ENCODE measurements around the gene FAM149A. TPM values are rescaled to one million over a fixed set of nuclear protein-coding genes. Genes with fewer than 3 reads are reported as not detected.

Gene FAM149A
- total RNA-seq, 1 experiment from 2014 or later = 14.6 TPM

DNA sequence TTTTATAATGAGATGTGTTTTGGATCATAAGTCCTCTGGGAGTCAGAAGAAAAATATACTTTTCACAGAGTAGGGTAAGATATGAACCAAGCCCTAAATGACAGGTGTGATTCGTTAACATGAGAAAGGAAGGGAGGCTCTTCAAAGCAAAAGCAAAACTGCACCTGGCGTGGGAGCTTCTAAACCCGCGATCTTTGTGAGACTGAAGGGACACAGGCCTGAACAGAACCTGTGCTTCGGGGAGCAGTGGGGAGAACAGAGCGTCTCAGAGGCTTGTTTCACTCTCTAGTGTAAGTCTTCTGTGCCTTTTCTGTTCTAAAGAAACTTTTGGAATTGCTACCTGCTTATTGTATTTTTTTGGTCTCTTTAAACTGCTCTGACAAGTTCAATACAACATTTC is 56.6 kb downstream of the FAM149A start:
- no peak for ATAC-seq
- H3K36me3 Mint-ChIP-seq = peaks cover 6% of the 10 kb centered on the region; the same call in 1 of the 2 replicates
- H3K27ac Mint-ChIP-seq = peak overlapping the region; percentile 87
- H3K9me3 Mint-ChIP-seq = no peaks in the 10 kb centered on the region
- ChIA-PET CTCF (no interaction called here), POLR2A (interaction anchor here (1.9 kb wide), 1 partner anchor 17 kb away, joined by 4 read pairs; no protein-coding TSS in a partner anchor)
- H3K27me3 Mint-ChIP-seq (ENCODE audit: low read depth) = no peaks in the 10 kb centered on the region
- H3K4me3 Mint-ChIP-seq = no peak overlapping the region
- peaks cover 17% of the 10 kb centered on the region for H3K4me1 Mint-ChIP-seq
- no peak for DNase-seq (ENCODE audit: low spot score)
- no peak for TF ChIP-seq FOXJ3 (CRISPR knock-in tag; IDR thresholded peaks at IDR 0.05; ENCODE audit: borderline replicate concordance)
- no peak for TF ChIP-seq ZNF416 (CRISPR knock-in tag; IDR thresholded peaks at IDR 0.05)
- no peak for TF ChIP-seq GRHL2 (CRISPR knock-in tag; IDR thresholded peaks at IDR 0.05; ENCODE audit: insufficient replicate concordance, severe bottlenecking)
- TF ChIP-seq, protein P1, sequence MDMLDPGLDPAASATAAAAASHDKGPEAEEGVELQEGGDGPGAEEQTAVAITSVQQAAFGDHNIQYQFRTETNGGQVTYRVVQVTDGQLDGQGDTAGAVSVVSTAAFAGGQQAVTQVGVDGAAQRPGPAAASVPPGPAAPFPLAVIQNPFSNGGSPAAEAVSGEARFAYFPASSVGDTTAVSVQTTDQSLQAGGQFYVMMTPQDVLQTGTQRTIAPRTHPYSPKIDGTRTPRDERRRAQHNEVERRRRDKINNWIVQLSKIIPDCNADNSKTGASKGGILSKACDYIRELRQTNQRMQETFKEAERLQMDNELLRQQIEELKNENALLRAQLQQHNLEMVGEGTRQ (CRISPR knock-in tag; IDR thresholded peaks at IDR 0.05) = no peak
- no peak for TF ChIP-seq ZNF263 (CRISPR knock-in tag; IDR thresholded peaks at IDR 0.05; ENCODE audit: low read depth)
- TF ChIP-seq ZNF219 (CRISPR knock-in tag; IDR thresholded peaks at IDR 0.05; ENCODE audit: borderline replicate concordance) = no peak
- TF ChIP-seq, protein P2, sequence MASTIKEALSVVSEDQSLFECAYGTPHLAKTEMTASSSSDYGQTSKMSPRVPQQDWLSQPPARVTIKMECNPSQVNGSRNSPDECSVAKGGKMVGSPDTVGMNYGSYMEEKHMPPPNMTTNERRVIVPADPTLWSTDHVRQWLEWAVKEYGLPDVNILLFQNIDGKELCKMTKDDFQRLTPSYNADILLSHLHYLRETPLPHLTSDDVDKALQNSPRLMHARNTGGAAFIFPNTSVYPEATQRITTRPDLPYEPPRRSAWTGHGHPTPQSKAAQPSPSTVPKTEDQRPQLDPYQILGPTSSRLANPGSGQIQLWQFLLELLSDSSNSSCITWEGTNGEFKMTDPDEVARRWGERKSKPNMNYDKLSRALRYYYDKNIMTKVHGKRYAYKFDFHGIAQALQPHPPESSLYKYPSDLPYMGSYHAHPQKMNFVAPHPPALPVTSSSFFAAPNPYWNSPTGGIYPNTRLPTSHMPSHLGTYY (CRISPR knock-in tag; IDR thresholded peaks at IDR 0.05) = no peak
- no peak for TF ChIP-seq NR3C1 (CRISPR knock-in tag; conservative IDR thresholded peaks at IDR 0.05; ENCODE audit: low read depth)
- TF ChIP-seq, protein P3, sequence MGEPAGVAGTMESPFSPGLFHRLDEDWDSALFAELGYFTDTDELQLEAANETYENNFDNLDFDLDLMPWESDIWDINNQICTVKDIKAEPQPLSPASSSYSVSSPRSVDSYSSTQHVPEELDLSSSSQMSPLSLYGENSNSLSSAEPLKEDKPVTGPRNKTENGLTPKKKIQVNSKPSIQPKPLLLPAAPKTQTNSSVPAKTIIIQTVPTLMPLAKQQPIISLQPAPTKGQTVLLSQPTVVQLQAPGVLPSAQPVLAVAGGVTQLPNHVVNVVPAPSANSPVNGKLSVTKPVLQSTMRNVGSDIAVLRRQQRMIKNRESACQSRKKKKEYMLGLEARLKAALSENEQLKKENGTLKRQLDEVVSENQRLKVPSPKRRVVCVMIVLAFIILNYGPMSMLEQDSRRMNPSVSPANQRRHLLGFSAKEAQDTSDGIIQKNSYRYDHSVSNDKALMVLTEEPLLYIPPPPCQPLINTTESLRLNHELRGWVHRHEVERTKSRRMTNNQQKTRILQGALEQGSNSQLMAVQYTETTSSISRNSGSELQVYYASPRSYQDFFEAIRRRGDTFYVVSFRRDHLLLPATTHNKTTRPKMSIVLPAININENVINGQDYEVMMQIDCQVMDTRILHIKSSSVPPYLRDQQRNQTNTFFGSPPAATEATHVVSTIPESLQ (CRISPR knock-in tag; IDR thresholded peaks at IDR 0.05) = no peak
- TF ChIP-seq, protein P4, sequence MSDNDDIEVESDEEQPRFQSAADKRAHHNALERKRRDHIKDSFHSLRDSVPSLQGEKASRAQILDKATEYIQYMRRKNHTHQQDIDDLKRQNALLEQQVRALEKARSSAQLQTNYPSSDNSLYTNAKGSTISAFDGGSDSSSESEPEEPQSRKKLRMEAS (CRISPR knock-in tag; IDR thresholded peaks at IDR 0.05) = no peak
- no peak for TF ChIP-seq CBFB (CRISPR knock-in tag; IDR thresholded peaks at IDR 0.05; ENCODE audit: low read depth)
- no peak for TF ChIP-seq SOX15 (CRISPR knock-in tag; IDR thresholded peaks at IDR 0.05)

DNA sequence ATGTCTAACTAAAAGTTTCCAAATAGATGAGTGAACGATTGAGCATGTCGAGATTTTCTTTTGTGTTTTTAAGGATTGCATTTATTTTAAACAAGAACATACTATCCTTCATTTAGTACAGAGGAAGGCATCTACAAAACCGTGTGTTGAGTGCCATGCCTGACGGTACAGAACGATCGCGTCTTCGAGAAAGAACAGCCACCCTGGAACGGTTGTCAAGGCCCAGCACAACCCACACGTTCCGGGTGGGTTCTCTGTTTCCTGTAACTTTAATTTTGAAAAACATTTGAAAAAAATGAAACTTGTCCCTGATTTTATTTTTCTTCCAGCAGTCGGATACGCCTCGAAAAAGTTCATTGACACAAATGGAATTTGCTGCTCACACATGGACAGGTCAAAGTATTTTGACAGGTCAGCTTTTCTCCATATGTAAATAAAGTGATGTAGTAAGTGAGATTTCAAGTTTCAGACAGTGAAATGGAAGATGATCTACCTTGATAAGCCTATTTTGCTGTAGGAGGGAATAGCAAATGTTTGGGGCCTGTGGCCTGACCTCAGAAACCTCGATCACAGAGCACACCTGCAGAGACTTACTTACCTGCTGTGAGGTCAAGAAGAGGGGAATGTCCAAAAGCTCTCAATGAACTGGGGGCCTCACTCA is 62.5 kb downstream of the FAM149A start:
- POLR2A ChIA-PET = no interaction called here
- Mint-ChIP-seq H3K4me3 (no peak overlapping the region), H3K27ac (peak overlapping the region; percentile 39; the same call in 1 of the 2 replicates), H3K4me1 (peaks cover 27% of the 10 kb centered on the region), H3K36me3 (no peaks in the 10 kb centered on the region), H3K27me3 (ENCODE audit: low read depth) (no peaks in the 10 kb centered on the region), H3K9me3 (no peaks in the 10 kb centered on the region)
- no peak for DNase-seq (ENCODE audit: low spot score)
- ATAC-seq = no peak
- CTCF ChIA-PET = interaction anchor here (1.5 kb wide), 1 partner anchor 35 kb away, joined by 3 read pairs; no protein-coding TSS in a partner anchor
- TF ChIP-seq ZNF138 (CRISPR knock-in tag; conservative IDR thresholded peaks at IDR 0.05) (no peak), CREM (CRISPR knock-in tag; IDR thresholded peaks at IDR 0.05) (no peak), EMX1 (CRISPR knock-in tag; IDR thresholded peaks at IDR 0.05) (no peak), ZNF219 (CRISPR knock-in tag; IDR thresholded peaks at IDR 0.05; ENCODE audit: borderline replicate concordance) (no peak), NFATC4 (CRISPR knock-in tag; IDR thresholded peaks at IDR 0.05) (no peak), ZNF416 (CRISPR knock-in tag; IDR thresholded peaks at IDR 0.05) (no peak), ZNF121 (CRISPR knock-in tag; IDR thresholded peaks at IDR 0.05) (no peak)
- TF ChIP-seq, protein P5, sequence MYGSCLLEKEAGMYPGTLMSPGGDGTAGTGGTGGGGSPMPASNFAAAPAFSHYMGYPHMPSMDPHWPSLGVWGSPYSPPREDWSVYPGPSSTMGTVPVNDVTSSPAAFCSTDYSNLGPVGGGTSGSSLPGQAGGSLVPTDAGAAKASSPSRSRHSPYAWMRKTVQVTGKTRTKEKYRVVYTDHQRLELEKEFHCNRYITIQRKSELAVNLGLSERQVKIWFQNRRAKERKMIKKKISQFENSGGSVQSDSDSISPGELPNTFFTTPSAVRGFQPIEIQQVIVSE (CRISPR knock-in tag; IDR thresholded peaks at IDR 0.05; ENCODE audit: borderline replicate concordance) = no peak
- TF ChIP-seq, protein P6, sequence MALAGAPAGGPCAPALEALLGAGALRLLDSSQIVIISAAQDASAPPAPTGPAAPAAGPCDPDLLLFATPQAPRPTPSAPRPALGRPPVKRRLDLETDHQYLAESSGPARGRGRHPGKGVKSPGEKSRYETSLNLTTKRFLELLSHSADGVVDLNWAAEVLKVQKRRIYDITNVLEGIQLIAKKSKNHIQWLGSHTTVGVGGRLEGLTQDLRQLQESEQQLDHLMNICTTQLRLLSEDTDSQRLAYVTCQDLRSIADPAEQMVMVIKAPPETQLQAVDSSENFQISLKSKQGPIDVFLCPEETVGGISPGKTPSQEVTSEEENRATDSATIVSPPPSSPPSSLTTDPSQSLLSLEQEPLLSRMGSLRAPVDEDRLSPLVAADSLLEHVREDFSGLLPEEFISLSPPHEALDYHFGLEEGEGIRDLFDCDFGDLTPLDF (CRISPR knock-in tag; IDR thresholded peaks at IDR 0.05) = no peak
- TF ChIP-seq, protein P7, sequence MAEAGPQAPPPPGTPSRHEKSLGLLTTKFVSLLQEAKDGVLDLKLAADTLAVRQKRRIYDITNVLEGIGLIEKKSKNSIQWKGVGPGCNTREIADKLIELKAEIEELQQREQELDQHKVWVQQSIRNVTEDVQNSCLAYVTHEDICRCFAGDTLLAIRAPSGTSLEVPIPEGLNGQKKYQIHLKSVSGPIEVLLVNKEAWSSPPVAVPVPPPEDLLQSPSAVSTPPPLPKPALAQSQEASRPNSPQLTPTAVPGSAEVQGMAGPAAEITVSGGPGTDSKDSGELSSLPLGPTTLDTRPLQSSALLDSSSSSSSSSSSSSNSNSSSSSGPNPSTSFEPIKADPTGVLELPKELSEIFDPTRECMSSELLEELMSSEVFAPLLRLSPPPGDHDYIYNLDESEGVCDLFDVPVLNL (CRISPR knock-in tag; IDR thresholded peaks at IDR 0.05; ENCODE audit: borderline replicate concordance, low read depth) = no peak
- TF ChIP-seq, protein P8, sequence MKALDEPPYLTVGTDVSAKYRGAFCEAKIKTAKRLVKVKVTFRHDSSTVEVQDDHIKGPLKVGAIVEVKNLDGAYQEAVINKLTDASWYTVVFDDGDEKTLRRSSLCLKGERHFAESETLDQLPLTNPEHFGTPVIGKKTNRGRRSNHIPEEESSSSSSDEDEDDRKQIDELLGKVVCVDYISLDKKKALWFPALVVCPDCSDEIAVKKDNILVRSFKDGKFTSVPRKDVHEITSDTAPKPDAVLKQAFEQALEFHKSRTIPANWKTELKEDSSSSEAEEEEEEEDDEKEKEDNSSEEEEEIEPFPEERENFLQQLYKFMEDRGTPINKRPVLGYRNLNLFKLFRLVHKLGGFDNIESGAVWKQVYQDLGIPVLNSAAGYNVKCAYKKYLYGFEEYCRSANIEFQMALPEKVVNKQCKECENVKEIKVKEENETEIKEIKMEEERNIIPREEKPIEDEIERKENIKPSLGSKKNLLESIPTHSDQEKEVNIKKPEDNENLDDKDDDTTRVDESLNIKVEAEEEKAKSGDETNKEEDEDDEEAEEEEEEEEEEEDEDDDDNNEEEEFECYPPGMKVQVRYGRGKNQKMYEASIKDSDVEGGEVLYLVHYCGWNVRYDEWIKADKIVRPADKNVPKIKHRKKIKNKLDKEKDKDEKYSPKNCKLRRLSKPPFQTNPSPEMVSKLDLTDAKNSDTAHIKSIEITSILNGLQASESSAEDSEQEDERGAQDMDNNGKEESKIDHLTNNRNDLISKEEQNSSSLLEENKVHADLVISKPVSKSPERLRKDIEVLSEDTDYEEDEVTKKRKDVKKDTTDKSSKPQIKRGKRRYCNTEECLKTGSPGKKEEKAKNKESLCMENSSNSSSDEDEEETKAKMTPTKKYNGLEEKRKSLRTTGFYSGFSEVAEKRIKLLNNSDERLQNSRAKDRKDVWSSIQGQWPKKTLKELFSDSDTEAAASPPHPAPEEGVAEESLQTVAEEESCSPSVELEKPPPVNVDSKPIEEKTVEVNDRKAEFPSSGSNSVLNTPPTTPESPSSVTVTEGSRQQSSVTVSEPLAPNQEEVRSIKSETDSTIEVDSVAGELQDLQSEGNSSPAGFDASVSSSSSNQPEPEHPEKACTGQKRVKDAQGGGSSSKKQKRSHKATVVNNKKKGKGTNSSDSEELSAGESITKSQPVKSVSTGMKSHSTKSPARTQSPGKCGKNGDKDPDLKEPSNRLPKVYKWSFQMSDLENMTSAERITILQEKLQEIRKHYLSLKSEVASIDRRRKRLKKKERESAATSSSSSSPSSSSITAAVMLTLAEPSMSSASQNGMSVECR (CRISPR knock-in tag; IDR thresholded peaks at IDR 0.05; ENCODE audit: borderline replicate concordance) = no peak

Data from WTC11 (cell line).